K562 (cell line): ENCODE results near the gene FMNL1. TPM values are rescaled to one million over a fixed set of nuclear protein-coding genes. Genes with fewer than 3 reads are reported as not detected.

Experiments used
- ESRRA ChIP-seq: fragments of 450-650 bp; IDR thresholded peaks from 2 replicates; pipeline ENCODE4 v1.6.1; 2014; ENCODE audit warnings: low read depth, mild to moderate bottlenecking, moderate library complexity, borderline replicate concordance
- FOXJ3 ChIP-seq: sonication (generic); formaldehyde crosslinking; IDR thresholded peaks from 2 replicates; pipeline ENCODE4 v1.4.0; 2020; ENCODE audit warnings: mild to moderate bottlenecking, missing genetic modification reagents
- KLF13 ChIP-seq: fragments of 450-650 bp; IDR thresholded peaks from 2 replicates; pipeline ENCODE4 v1.6.1; 2016; ENCODE audit warnings: missing genetic modification characterization, low read depth, mild to moderate bottlenecking, missing compliant biosample characterization, moderate library complexity, borderline replicate concordance
- RBBP5 ChIP-seq: fragments of 200-600 bp; sonication (generic); IDR thresholded peaks from 2 replicates; pipeline ENCODE4 v1.6.1; 2012; ENCODE audit warnings: borderline replicate concordance, mild to moderate bottlenecking, low read length, control low read depth, inconsistent platforms; ENCODE audit not compliant: insufficient read depth, poor library complexity, severe bottlenecking
- ZBTB17 ChIP-seq: fragments of 450-650 bp; formaldehyde crosslinking; IDR thresholded peaks from 2 replicates; pipeline ENCODE4 v1.4.0; 2020; ENCODE audit warnings: mild to moderate bottlenecking
- polyA plus RNA-seq, 8 experiments: library from polyadenylated mRNA; depleted of rRNA in 4 of 8; stranded (reverse) in 5 of 8; unstranded in 3 of 8; fragments of >200 nt; fragmentation: Nextera tagmentation in 2 of 8; fragmentation: Illumina TruSeq in 1 of 8; extraction: Ambion mirVana in 2 of 8; extraction: Trizol in 1 of 8; gene quantifications; 2 replicates each; pipeline versions ENCODE4 v1.2.1 to v1.2.3, GENCODE V29; 2011 to 2014; ENCODE audit warnings: inconsistent platforms in 1 of 8, missing spikeins in 1 of 8
- total RNA-seq, 7 experiments: library from RNA; depleted of rRNA in 6 of 7; stranded (reverse); fragments of >200 nt in 6 of 7; fragmentation: Illumina TruSeq in 2 of 7; extraction: Trizol in 2 of 7; gene quantifications; 2 replicates each; pipeline versions ENCODE4 v1.2.1 to v1.2.3, GENCODE V29; 2011 to 2021; ENCODE audit warnings: low replicate concordance in 1 of 7
- TF ChIP-seq, protein P1 (sequence below): fragments of 450-650 bp; IDR thresholded peaks from 2 replicates; pipeline ENCODE4 v1.6.1; 2014; ENCODE audit warnings: low read depth, mild to moderate bottlenecking, moderate library complexity, borderline replicate concordance
- TF ChIP-seq, protein P2 (sequence below), 2 experiments: fragments of 450-650 bp; conservative IDR thresholded peaks; 2 replicates each; pipeline ENCODE4 v1.6.1; 2017; ENCODE audit warnings: mild to moderate bottlenecking in 2 of 2, moderate library complexity in 2 of 2
- TF ChIP-seq, protein P3 (sequence below), 2 experiments: fragments of 450-650 bp; IDR thresholded peaks; 2 replicates each; pipeline ENCODE4 v1.6.1; 2016
- TF ChIP-seq, protein P4 (sequence below), 2 experiments: IDR thresholded peaks in 1 of 2; conservative IDR thresholded peaks in 1 of 2; 2 replicates each; pipeline ENCODE4 v1.6.1; 2016; ENCODE audit warnings: low read depth in 2 of 2, mild to moderate bottlenecking in 1 of 2, missing compliant biosample characterization in 1 of 2, missing genetic modification characterization in 1 of 2, moderate library complexity in 1 of 2
- TF ChIP-seq, protein P5 (sequence below): fragments of 450-650 bp; formaldehyde crosslinking; IDR thresholded peaks from 2 replicates; pipeline ENCODE4 v1.4.0; 2022; ENCODE audit warnings: mild to moderate bottlenecking, moderate library complexity
- TF ChIP-seq, protein P6 (sequence below): fragments of 450-650 bp; IDR thresholded peaks from 2 replicates; pipeline ENCODE4 v1.6.1; 2017; ENCODE audit warnings: mild to moderate bottlenecking, moderate library complexity
- TF ChIP-seq, protein P7 (sequence below): IDR thresholded peaks from 2 replicates; pipeline ENCODE4 v1.6.1; 2016; ENCODE audit warnings: missing genetic modification characterization, missing compliant biosample characterization

Gene FMNL1
- total and polyA plus RNA-seq, 9 of the 15 experiments (the other 6 are each of a cell fraction or from before 2014, with no cell fraction given), result 0.70 to 36.6 (median 7.7) TPM

DNA sequence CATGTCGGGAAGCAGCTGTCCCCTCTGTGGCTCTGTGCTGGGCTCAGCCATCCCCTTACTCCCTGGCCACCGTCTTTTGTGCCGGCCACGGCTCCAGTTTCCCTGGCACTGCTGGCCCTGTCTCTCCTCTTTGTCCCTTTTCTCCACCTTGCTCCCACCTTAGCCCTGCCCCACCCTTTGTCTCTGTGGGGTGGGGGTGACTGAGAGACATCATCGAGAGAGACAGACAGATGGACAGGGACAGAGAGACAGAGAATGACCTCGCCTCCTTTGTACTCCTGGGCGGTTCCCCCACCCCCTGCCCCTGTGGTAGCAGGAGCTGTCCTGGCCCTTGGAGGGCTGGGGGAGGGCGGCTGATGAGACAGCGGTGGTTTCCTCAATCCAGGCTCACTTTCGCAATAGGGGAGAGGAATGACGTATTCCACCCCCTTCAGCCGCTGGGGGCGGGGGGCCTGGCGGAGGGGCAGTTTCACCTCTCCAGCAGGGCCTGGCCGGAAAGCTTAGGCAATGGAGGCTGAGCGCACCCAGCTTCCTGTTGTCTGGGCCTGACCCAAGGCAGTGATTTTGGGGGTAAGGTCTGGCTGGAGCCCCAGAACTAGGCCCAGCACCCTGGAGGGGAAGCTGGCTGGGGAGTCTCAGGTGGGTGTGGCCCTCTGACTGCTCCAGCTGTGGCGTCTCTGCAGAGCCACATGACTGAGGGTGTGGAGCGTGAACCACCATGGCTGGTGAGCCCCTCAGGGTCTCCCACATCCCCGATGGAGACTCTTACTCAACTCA, 7.3 kb downstream of the FMNL1 start (continued):
- TF ChIP-seq, protein P1, sequence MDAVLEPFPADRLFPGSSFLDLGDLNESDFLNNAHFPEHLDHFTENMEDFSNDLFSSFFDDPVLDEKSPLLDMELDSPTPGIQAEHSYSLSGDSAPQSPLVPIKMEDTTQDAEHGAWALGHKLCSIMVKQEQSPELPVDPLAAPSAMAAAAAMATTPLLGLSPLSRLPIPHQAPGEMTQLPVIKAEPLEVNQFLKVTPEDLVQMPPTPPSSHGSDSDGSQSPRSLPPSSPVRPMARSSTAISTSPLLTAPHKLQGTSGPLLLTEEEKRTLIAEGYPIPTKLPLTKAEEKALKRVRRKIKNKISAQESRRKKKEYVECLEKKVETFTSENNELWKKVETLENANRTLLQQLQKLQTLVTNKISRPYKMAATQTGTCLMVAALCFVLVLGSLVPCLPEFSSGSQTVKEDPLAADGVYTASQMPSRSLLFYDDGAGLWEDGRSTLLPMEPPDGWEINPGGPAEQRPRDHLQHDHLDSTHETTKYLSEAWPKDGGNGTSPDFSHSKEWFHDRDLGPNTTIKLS, result peak; percentile 40; the same call in 1 of the 2 replicates
- TF ChIP-seq FOXJ3 (CRISPR knock-in tag) (no peak), ZBTB17 (CRISPR knock-in tag) (peak; percentile 21; the same call in 1 of the 2 replicates), KLF13 (tag) (peak; percentile 91; the same call in 1 of the 2 replicates), ESRRA (peak; percentile 79; the same call in 1 of the 2 replicates), RBBP5 (no peak)
- TF ChIP-seq, protein P2, sequence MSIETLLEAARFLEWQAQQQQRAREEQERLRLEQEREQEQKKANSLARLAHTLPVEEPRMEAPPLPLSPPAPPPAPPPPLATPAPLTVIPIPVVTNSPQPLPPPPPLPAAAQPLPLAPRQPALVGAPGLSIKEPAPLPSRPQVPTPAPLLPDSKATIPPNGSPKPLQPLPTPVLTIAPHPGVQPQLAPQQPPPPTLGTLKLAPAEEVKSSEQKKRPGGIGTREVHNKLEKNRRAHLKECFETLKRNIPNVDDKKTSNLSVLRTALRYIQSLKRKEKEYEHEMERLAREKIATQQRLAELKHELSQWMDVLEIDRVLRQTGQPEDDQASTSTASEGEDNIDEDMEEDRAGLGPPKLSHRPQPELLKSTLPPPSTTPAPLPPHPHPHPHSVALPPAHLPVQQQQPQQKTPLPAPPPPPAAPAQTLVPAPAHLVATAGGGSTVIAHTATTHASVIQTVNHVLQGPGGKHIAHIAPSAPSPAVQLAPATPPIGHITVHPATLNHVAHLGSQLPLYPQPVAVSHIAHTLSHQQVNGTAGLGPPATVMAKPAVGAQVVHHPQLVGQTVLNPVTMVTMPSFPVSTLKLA (conservative IDR thresholded peaks at IDR 0.05), result peak; percentile 59 to 79
- TF ChIP-seq, protein P3, sequence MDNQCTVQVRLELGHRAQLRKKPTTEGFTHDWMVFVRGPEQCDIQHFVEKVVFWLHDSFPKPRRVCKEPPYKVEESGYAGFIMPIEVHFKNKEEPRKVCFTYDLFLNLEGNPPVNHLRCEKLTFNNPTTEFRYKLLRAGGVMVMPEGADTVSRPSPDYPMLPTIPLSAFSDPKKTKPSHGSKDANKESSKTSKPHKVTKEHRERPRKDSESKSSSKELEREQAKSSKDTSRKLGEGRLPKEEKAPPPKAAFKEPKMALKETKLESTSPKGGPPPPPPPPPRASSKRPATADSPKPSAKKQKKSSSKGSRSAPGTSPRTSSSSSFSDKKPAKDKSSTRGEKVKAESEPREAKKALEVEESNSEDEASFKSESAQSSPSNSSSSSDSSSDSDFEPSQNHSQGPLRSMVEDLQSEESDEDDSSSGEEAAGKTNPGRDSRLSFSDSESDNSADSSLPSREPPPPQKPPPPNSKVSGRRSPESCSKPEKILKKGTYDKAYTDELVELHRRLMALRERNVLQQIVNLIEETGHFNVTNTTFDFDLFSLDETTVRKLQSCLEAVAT (IDR thresholded peaks at IDR 0.05), result no peak
- TF ChIP-seq, protein P4, sequence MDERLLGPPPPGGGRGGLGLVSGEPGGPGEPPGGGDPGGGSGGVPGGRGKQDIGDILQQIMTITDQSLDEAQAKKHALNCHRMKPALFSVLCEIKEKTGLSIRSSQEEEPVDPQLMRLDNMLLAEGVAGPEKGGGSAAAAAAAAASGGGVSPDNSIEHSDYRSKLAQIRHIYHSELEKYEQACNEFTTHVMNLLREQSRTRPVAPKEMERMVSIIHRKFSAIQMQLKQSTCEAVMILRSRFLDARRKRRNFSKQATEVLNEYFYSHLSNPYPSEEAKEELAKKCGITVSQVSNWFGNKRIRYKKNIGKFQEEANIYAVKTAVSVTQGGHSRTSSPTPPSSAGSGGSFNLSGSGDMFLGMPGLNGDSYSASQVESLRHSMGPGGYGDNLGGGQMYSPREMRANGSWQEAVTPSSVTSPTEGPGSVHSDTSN (CRISPR knock-in tag; IDR thresholded peaks at IDR 0.05; ENCODE audit: low read depth), result no peak
- TF ChIP-seq, protein P4 (tag; conservative IDR thresholded peaks at IDR 0.05; ENCODE audit: low read depth), result no peak
- TF ChIP-seq, protein P5, sequence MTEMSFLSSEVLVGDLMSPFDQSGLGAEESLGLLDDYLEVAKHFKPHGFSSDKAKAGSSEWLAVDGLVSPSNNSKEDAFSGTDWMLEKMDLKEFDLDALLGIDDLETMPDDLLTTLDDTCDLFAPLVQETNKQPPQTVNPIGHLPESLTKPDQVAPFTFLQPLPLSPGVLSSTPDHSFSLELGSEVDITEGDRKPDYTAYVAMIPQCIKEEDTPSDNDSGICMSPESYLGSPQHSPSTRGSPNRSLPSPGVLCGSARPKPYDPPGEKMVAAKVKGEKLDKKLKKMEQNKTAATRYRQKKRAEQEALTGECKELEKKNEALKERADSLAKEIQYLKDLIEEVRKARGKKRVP (CRISPR knock-in tag), result 0 out of 2 replicates have a peak, but pooled peaks have one; percentile 58
- TF ChIP-seq, protein P6, sequence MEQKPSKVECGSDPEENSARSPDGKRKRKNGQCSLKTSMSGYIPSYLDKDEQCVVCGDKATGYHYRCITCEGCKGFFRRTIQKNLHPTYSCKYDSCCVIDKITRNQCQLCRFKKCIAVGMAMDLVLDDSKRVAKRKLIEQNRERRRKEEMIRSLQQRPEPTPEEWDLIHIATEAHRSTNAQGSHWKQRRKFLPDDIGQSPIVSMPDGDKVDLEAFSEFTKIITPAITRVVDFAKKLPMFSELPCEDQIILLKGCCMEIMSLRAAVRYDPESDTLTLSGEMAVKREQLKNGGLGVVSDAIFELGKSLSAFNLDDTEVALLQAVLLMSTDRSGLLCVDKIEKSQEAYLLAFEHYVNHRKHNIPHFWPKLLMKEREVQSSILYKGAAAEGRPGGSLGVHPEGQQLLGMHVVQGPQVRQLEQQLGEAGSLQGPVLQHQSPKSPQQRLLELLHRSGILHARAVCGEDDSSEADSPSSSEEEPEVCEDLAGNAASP, result no peak
- TF ChIP-seq, protein P7, sequence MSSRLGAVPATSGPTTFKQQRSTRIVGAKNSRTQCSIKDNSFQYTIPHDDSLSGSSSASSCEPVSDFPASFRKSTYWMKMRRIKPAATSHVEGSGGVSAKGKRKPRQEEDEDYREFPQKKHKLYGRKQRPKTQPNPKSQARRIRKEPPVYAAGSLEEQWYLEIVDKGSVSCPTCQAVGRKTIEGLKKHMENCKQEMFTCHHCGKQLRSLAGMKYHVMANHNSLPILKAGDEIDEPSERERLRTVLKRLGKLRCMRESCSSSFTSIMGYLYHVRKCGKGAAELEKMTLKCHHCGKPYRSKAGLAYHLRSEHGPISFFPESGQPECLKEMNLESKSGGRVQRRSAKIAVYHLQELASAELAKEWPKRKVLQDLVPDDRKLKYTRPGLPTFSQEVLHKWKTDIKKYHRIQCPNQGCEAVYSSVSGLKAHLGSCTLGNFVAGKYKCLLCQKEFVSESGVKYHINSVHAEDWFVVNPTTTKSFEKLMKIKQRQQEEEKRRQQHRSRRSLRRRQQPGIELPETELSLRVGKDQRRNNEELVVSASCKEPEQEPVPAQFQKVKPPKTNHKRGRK (tag), result no peak
